ENCODE measurements around the gene UBE2G2.
A peak's percentile ranks its signal among the peaks of the same experiment; 100 is the strongest.

The UBE2G2 gene

DNA sequence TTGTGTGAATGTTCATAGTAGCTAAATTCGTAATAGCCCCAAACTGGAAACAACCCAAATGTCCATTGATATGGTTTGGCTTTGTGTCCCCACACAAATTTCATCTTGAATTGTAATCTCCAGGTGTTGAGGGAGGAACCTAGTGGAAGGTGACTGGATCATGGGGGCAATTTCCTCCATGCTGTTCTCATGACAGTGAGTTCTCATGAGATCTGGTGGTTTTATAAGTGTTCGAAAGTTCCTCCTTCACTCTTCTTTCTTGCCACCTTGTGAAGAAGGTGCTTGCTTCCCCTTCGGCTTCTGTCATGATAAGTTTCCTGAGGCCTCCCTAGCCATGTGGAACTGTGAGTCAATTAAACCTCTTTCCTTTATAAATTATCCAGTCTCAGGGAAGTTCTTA, 11.3 kb downstream of the UBE2G2 start:
- DNase-seq (ENCODE audit: low read depth in 2 of 2) = no peak

GRCh38 chr21:44789880-44790279, 11.7 kb downstream of the UBE2G2 start:
- DNase-seq (ENCODE audit: low read depth in 2 of 2) = no peak

DNA sequence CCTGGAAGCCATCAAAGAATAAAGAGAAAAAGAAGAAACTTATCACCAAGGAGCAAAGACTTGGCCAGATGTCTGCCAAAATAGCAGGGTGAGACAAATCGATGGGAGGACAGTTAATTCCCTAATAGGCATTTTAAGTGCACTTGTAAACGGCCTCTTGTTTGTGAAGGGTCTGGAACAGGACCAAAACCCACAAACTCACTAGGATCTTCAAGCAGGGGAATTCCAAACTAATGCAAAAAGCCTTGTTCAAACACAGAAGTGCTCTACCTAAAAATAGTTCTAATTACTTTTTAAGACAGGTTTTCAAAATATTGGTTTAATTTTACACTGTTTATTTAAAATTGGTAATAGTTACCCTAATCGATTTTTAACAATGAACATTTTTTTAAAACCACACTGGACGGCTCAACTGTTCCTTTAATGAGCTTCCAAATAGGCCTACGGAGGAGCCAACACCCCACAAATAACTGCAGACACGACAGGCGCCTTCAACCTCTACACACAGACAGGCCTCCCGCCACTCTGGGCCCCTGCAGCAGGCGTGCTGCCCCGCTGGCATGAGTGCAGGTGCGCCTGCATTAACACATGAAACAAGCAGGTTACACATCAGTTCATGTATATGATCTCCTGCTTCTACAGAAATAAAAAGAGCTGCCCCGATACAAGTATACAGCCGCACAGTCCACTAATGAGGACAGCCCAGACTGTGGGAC, 15.8 kb downstream of the UBE2G2 start:
- no peak for DNase-seq (ENCODE audit: low read depth in 2 of 2)

GRCh38 chr21:44784810-44785209, 16.8 kb downstream of the UBE2G2 start:
- no peak for DNase-seq (ENCODE audit: low read depth in 2 of 2)

- DNase-seq (ENCODE audit: low read depth in 2 of 2) = no peak
Observed at GRCh38 chr21:44783020-44783696, 18.5 kb downstream of the UBE2G2 start.

- DNase-seq (ENCODE audit: low read depth in 2 of 2) = no peak
Observed at GRCh38 chr21:44780767-44781459, 20.7 kb downstream of the UBE2G2 start.

- DNase-seq (ENCODE audit: low read depth in 2 of 2) = no peak
Observed at GRCh38 chr21:44780137-44780502, 21.5 kb downstream of the UBE2G2 start.

DNA sequence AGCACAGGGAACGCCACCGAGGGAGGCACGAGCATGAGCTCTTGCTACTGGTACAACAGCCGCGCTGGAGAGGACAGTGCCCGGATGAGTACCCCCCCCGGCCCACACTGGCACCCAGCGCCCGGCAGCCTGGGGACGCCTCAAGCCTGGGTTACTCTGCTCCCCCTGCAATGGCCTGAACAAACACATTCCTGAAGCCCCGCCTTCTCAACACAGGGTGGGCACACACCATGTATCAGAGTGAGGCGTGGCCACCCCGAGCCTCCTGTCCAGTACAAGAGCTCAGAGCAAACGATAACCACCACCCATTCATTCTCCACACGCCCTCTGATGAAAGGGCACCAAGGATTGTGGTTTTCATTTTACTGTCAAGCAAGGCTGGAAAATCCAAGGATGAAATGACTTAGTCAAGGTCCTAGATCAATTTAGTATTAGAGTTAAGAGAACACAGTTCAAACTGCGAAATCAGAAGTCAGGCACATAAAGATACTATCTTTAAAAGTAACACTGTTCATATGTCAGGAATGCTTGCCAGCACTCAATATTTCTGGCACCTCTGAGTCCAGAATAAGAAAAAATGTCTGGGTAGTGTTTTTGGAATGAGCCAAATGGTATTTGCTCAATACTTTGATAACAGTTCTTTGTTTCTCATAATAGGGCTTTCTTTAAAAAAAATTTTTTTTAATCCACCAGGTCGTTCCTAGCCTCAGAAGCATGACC, 22.0 kb downstream of the UBE2G2 start:
- no peak for DNase-seq (ENCODE audit: low read depth in 2 of 2)

DNA sequence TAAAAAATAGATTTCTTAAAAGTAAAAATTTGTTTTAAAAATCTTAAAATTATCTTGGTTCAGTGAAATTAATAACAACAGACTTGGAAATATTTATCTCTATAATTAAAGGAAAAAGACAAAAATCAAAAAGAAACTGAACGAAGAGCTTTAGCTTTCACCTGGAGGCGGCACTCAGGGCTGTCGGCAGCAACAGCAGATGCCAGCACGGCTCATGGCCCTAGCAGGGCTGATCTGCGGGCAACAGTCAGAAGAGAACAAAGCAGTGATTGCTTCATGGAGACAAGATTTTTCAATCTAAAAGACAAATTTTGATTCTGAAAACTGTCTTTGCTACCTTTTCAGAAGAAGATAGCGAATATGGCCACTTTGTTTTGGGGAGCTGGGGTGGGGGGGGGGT, 22.6 kb downstream of the UBE2G2 start:
- DNase-seq (ENCODE audit: low read depth in 2 of 2) = no peak

- DNase-seq (ENCODE audit: low read depth in 2 of 2) = no peak
Observed at GRCh38 chr21:44778499-44778911, 23.1 kb downstream of the UBE2G2 start.

DNA sequence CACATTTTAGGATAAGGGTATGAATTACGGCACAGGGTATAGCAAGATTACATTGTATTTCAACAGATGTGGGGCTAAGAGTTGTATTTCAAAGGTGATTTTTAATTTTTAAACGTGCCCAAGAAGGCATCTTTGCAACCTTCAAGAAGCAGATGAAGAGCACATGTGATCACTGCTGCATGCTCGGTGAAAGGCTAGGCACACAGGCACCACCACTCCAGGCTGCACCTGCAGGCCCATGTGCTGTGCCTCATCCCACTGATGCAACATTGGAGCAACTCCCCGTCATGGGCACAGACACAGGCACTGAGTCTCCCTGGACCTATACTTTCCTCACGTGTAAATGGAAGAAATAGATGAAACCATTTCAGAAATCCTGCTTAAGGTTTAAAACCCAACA, 23.5 kb downstream of the UBE2G2 start:
- no peak for DNase-seq (ENCODE audit: low read depth in 2 of 2)

- DNase-seq (ENCODE audit: low read depth in 2 of 2) = no peak
Observed at GRCh38 chr21:44774972-44775371, 26.6 kb downstream of the UBE2G2 start.

GRCh38 chr21:44773291-44773932, 28.2 kb downstream of the UBE2G2 start:
- no peak for DNase-seq (ENCODE audit: low read depth in 2 of 2)

DNA sequence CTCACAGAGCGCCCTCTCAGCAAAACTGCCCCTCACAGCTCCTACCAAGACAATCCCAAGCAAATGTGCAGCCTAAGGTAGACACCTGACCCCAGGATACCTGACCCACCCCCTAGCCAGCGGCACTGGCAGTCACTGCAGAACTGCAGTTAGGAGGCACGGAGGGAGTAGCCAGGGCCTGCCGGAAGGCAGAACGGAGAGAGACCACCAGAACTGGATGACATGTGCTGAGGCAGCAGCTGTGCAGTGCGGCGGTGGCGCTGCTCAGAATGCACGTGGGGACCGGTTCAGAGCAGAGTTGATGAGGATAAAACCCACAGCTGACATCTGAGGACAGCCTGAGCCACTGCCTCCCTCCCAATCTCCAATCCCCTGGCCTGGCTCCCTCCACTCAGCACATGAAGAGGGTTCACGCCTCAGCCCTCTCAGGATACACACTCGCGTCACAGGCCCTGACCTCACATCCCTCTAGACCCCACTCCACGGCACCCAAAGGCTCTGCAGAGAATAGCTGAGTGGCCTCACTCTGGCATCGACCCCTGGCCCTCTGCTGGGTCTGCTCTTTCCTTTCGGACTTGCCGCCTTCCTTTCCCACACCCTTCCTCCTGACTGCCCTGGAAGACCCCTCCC, 29.6 kb downstream of the UBE2G2 start:
- no peak for DNase-seq (ENCODE audit: low read depth in 2 of 2)

GRCh38 chr21:44767834-44768831, 33.5 kb downstream of the UBE2G2 start:
- DNase-seq (ENCODE audit: low read depth in 2 of 2) = no peak

DNA sequence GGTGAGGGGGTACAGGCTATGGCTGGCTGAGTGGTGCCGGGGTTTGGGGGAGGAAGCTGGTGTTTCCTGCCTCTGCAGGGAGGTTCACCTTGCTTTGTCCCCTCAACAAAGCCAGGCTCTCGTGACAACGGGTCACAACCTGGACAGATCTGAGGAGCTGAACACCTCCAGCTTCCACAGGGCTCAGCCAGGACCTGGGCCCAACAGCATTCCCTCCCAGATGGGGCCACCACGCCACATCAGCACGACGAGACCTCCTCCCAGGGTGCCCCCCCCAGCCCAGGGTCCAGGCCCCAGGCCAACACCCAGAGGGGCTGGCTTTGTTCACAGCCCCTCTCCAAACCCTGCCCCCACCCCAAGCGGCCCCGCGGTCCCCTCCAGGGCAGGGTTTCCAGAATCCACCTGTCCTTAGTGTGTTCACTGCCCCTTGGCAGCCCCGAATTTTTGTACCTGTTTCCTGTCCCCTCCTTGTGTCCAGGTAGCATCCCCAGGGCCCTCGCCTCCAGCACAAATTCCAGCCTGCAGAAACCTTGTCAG, 34.7 kb downstream of the UBE2G2 start:
- DNase-seq (ENCODE audit: low read depth in 2 of 2) = no peak

DNA sequence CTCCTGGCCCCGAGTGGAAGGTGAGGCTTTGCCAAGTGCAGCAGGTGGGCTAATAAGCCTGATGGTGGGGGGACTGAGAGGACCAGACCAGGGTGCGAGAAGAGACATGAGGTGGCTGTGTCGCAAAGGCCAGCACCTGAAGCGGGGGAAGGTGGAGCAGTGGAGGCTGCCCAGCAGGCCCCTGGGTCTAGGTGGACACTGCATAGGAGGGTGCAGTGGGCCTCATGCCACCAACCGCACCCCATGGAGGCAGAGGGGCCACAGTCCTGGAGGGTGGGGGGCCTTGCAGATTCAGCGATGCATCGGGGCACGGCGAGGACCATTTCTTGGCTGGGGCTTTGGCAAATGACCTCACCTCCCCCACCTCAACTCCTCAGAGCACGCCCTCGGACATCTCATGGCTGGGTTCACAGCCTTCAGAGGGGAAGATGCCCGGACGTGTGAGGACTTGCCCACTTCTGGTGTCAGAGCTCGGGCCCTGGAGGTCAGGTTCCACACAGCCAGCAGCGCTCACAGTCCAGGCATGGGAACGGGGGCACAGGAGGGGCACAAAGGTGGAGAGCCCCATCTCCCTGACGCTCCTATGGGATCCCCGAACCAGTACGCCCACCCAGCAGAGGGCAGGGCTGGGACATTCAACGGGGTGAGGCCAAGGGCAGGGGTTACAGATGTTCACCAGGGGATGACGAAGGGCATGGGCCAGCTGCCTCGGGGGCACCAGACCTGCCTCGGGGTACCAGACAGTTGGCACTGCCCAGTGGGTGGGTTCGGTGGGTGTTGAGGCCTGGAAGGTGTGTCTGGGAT, 35.4 kb downstream of the UBE2G2 start:
- DNase-seq (ENCODE audit: low read depth in 2 of 2) = no peak

DNA sequence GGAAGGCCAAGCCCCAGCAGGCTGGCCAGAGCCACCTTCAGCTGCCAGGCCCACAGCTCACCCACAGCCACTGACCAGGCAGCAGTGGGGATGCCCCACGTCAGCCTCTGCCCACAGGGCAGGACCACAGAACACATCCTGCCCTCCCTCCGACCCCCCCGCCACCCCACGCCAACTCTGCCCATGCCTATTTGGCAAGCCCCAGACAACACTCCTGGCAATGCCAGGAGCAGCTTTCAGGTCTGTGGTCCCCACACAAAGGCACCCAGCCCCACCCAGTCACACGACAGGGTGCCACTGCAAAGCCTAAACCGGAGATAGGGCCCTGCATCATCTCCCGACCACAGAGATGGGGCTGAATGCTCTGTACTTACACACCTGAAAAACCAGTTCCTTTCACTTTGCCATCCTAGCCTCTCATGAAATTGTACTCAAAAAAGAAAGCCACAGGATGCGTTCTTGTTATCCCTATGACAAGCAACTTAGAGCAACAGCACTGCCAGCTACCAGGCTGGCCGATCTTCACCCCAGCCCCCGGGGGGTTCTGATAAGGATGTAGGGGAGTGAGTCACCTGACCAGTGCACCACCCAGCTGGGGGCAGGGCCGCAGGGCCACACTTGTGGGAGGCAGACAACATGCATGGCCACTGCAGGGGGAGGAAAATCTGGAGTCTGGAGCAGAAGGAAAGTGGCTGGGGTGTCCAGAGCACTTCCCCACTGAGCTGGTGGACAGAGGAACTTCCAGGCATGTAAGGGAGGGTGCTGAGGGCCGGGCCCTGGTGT, 36.2 kb downstream of the UBE2G2 start:
- peak in 1 of 2 donors; percentile 11 for DNase-seq (ENCODE audit: low read depth in 2 of 2)
